DND-41 (cell line): Measurements from ENCODE around the gene COA7.

Experiments
- CTCF ChIP-seq: IDR thresholded peaks from 2 replicates; pipeline ENCODE4 v1.5.1; 2012; ENCODE audit warnings: borderline replicate concordance, low read length, moderate library complexity, mild to moderate bottlenecking; ENCODE audit not compliant: poor library complexity, severe bottlenecking; ENCODE audit errors: extremely low read depth
- EZH2 ChIP-seq: IDR thresholded peaks from 3 replicates; pipeline ENCODE4 v1.6.1; 2012; ENCODE audit warnings: borderline replicate concordance, low read depth, mild to moderate bottlenecking, moderate library complexity, low read length, inconsistent platforms; ENCODE audit not compliant: severe bottlenecking

GRCh38 chr1:52707927-52708655 lies 9.9 kb upstream of the COA7 start:
- TF ChIP-seq CTCF (no peak), EZH2 (no peak)
